Measurements from ENCODE around the gene SRCAP.
"Not testable (repeated sequence)": the region's sequence is repeated elsewhere in the genome, so short reads cannot be mapped to it uniquely, and the experiment has no call there.

The SRCAP gene

DNA sequence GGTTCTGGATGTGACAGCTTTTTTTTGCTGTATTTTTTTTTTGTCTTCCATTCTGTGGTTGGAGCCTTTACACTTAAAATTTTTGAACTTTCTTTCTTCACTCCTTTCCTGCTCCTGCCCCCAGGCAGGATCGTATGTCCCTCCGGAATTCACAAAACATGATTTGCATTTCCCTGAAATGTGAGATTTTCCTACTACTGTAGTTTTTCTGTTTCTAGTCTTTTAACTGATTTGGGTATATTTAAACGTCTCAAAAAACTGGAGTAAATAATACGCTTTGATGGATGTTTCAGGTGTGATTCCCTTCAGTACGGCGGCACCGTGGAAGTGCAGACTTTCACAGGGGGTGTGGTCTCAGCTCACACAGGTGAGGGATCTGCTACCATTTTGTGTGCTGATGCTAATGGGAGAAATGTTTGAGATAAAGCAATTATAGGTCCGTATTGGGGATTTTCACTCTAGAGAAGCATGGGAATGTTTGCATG lies 686 bp downstream of the SRCAP start:
- DNase-seq: no peak

DNA sequence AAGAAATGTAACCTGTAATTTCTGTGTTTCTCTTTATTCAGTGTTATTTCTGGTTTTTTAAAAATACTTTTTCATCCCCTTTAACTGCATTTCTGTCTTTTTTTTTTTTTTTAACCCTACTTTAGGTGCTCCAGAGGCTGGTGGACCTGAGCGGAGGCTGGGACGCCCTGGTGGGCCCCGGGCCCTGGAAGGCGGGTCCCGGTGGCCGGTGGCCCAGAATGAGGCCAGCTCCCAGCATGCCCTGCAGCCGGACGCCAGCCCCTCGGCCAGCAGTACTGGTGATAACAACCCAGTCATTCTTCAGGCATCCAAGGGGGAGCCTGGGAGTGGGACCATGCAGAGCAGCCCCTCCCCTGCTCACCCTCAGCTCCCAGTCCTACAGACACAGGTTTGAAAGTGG lies 1.5 kb downstream of the SRCAP start:
- no peak for DNase-seq

DNA sequence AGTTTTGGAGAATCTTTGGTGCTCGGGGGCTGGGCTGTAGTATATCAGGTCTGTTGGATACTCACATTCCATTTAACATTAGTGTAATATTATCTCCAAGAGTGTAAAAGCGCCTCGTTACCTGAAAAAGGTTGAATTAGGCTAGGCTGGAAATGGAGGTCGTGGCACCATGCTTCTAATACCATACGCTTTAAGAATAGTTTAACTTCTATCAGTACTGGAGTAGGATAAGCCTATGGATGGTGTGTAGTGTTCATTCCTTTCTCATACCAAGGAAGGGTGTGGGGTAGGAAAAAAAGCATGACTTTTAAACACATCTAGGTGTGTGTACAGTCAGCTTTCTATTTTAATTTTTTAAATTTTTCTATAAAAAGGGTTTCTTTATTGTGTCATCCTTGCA lies 2.0 kb downstream of the SRCAP start:
- no peak for DNase-seq

DNA sequence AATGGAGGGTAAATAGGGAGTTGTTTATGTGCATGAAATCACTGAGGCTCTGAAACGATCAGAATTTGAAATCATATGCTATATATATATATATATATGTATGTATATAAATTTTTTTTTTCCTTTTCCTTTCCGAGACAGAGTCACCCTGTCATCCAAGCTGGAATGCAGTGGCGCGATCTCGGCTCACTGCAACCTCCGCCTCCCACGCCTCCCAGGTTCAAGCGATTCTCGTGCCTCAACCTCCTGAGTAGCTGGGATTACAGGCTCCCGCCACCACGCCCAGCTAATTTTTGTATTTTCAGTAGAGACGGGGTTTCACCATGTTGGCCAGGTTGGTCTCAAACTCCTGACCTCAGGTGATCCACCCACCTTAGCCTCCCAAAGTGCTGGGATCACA lies 4.1 kb downstream of the SRCAP start:
- not testable (repeated sequence) for DNase-seq

DNA sequence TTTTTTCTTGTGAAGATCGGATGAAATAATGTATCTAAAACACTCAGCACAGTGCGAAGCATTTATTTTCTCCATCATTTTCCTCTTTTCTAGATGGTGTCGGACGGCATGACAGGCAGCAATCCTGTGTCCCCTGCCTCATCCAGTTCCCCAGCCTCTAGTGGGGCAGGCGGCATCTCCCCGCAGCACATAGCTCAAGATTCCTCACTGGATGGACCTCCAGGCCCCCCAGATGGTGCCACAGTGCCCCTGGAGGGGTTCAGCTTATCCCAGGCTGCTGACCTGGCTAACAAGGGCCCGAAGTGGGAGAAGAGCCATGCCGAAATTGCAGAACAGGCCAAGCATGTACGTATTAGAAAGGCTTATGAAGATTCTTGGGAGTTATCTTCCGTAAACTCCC lies 5.0 kb downstream of the SRCAP start:
- no peak for DNase-seq

DNA sequence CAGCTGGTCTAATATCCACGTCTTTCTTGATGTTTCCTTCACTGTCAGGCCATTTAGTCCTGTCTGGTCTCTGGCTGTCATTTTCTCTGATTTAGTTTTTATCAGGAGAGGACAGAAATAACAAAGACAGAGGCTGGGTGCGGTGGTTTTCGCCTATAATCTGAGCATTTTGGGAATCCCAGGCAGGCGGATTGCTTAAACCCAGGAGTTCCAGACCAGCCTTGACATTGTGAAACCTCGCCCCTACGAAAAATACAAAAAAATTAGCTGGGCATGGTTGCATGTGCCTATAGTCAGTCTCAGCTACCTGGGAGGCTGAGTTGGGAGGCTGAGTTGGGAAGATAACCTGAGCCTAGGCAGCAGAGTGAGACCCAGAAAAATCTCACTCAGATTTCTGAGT lies 7.1 kb downstream of the SRCAP start:
- no peak for DNase-seq

DNA sequence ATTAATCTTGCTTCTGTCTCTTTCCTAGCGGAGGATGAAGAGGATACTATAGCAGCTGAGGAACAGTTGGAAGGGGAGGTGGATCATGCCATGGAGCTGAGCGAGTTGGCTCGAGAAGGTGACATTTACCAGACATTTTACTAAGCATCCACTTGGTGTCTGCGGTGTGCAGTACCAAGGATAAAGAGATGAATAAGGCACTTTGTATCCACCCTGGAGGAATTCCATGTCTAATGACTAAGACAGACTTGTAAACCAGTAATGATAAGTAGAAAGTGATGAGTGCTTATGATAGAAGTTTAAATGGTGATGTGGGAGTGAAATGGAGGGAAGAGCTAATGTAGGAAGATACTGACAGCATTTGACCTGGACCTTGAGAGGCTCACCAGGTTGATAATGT lies 12.0 kb downstream of the SRCAP start:
- no peak for DNase-seq

DNA sequence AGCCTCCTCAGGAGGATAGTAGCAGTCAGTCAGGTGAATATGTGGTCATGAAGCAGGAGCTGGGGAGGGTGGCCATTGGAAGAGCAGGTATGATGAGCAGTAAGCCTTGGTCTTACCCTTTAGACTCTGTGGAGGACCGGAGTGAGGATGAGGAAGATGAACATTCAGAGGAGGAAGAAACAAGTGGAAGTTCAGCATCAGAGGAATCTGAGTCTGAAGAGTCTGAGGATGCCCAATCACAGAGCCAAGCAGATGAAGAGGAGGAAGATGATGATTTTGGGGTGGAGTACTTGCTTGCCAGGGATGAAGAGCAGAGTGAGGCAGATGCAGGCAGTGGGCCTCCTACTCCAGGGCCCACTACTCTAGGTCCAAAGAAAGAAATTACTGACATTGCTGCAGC lies 12.7 kb downstream of the SRCAP start:
- DNase-seq: no peak

DNA sequence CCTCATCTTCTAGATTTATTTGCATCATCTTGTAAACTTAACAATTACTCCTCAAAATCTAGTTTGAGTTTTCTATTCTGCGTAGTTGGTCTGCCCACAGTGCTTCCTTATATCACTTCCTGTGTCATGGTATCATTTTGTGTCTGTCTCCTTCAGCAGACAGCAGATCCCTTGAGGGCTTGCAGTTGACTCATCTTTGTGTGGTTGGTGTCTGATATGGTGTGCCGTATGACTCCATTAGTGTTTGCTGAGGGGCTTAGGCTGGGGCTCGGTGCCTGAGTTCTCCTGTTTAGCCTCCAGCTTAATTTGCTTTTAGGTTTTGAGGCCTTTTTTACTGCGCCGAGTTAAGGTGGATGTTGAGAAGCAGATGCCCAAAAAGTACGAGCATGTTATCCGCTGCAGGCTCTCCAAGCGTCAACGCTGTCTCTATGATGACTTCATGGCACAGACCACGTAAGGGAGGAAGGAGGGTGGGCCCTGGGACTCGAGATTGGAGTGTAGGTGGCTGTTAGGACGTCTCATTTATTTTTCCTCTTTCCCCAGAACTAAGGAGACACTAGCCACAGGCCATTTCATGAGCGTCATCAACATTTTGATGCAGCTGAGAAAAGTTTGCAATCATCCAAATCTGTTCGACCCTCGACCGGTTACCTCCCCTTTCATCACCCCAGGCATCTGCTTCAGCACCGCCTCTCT lies 16.9 kb downstream of the SRCAP start:
- DNase-seq: peak in 1 of 2 experiments; percentile 46

DNA sequence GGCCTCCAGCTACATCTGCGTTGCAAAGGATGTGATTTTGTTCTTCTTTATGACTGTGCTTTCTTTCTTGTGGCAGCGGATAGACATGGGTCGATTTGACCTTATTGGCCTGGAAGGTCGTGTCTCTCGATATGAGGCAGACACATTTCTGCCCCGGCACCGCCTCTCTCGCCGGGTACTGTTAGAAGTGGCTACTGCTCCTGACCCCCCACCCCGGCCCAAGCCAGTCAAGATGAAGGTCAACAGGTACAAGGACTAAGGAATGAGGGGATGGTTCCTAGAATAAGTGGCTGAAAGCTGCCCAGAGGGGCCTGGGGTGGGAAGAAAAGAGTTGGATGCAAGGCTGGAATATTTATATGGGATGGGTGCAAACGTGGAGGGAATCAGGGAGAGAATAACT lies 21.1 kb downstream of the SRCAP start:
- DNase-seq: no peak

DNA sequence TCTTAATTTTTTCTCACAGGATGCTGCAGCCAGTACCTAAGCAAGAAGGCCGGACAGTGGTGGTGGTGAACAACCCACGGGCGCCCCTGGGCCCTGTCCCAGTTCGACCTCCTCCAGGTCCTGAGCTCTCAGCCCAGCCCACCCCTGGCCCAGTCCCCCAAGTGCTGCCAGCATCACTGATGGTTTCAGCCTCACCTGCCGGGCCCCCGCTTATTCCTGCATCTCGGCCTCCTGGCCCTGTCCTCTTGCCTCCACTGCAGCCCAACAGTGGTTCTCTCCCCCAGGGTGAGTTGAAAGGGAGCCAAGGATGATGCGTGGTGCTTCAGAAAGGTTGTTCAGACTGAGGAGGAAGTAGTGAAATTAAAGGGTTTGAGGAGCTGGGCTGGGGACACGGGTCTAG lies 21.7 kb downstream of the SRCAP start:
- DNase-seq: no peak

DNA sequence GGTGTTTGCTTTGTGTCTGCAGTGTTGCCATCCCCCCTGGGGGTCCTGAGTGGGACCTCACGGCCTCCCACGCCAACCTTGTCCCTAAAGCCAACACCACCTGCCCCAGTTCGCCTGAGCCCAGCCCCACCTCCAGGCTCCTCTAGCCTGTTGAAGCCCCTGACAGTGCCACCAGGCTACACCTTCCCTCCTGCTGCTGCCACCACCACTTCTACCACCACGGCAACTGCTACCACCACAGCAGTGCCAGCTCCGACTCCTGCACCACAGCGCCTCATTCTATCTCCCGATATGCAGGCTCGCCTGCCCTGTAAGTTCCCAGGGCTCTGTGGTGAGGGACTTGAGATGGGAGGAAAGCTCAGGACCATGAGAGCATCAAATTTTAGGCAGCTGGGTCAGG lies 22.2 kb downstream of the SRCAP start:
- DNase-seq: no peak

DNA sequence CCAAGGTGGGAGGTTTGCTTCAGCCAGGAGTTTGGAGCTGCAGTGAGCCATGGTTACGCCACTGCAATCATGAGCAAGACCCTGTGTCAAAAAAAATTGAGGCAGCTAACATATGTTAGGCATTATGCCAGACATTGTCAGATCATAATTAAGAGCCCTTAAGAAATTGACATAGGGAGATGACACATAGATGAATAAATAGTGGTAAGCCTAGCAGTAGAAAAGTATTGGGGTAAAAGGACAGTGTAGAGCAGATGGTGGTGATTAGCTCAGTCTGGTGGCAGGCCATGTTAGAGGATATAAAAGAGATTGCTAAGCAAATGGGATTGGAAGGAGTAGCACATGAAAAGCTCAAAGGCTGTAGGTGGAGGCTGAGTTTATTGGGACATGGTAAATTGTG lies 22.6 kb downstream of the SRCAP start:
- no peak for DNase-seq

DNA sequence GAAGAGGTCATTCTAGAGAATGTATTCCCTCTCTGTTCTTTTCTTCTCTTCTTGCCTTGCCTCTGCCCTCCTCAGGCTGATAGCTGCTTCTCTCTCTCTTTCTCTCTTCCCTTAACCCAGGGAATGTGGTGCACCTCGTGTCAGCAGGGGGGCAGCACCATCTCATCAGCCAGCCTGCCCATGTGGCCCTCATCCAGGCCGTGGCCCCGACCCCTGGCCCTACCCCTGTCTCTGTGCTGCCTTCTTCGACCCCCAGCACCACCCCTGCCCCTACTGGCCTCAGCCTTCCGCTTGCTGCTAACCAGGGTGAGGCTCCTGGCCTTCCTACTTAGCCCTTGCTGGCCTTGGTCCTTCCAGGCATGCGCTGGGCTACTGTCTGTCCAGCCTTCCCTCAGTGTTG lies 23.5 kb downstream of the SRCAP start:
- DNase-seq: no peak

DNA sequence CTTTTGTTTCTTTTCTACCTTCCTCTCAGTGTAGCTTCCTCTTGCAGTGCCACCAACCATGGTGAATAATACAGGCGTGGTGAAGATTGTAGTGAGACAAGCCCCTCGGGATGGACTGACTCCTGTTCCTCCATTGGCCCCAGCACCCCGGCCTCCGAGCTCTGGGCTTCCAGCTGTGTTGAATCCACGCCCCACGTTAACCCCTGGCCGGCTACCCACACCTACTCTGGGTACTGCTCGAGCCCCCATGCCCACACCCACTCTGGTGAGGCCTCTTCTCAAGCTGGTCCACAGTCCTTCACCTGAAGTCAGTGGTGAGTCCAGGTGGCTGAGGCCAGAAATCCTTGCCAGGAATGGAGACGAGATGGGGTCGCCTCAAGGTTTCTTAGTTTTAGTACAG lies 23.9 kb downstream of the SRCAP start:
- DNase-seq: no peak

DNA sequence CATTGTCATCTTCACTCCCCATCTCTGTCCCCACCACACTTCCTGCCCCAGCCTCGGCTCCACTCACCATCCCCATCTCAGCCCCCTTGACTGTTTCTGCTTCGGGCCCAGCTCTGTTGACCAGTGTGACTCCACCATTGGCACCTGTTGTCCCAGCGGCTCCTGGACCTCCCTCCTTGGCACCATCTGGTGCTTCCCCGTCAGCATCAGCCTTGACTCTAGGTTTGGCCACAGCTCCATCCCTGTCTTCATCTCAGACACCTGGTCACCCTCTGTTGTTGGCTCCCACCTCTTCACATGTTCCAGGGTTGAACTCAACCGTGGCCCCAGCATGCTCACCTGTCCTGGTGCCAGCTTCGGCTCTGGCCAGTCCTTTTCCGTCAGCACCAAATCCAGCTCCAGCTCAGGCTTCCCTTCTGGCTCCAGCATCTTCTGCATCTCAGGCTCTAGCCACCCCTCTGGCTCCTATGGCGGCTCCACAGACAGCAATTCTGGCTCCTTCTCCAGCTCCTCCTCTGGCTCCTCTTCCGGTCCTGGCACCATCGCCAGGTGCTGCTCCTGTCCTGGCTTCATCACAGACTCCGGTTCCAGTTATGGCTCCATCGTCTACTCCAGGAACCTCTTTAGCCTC lies 24.9 kb downstream of the SRCAP start:
- DNase-seq: no peak

DNA sequence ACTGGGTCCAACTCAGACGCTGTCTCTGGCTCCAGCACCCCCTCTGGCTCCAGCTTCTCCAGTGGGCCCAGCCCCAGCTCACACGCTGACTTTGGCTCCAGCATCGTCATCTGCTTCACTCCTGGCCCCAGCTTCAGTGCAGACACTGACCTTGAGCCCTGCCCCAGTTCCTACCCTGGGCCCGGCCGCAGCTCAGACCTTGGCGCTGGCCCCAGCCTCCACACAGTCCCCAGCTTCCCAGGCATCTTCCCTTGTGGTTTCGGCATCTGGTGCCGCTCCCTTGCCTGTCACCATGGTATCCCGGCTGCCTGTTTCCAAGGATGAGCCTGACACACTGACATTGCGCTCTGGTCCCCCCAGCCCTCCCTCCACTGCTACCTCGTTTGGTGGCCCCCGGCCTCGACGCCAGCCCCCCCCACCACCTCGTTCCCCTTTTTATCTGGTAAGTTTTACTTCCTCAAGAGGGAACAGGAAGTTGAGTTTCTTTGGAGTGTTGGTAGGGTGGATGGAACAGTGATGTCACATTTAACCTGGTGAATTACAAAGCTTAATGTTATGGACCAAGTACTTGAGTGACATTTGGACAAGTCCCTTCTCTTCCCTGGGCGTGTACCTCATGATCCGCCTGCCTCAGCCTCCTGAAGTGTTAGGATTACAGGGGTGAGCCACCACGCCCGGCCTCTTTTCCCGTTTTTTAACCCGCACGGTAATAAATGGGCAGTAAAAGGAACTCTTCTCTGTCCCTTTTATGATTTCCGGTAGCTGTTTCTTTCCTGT lies 25.9 kb downstream of the SRCAP start:
- DNase-seq: no peak

DNA sequence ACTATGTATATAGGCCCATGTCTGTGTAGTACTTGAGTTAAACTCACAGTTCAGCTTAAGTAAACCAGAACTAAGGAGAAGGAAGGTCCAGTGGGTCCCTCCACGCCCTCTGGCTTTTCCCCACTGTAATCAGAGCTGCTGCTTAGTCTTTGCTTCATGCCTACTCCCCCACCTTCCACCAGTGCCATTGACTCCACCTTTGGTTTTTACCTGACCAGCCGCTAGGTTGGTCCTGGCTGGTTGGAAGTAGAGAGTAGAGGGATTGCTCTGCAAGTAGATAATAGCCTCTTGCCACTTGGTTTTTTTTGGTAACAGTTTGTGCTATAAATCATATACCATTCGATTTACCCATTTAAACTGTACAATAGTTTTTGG lies 26.4 kb downstream of the SRCAP start:
- no peak for DNase-seq

DNA sequence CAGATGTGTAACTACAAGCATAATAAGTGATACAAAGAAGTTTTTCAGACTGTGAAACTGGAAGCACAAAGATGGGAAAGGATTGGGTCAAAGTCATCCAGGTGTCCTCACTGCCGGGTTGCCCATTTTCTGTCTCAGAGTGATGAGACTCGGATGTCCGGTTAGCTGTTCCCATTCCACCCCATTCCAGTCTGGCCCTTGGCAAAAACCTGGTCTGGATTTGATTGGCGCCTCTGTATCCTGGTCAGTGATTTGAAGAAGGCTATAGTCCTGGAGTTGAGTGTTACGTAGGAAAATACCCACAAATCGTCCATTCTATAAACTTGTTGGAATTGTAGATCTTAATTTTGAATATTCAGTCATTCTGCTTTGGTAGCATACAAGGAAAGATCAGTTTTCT lies 29.4 kb downstream of the SRCAP start:
- DNase-seq: no peak

DNA sequence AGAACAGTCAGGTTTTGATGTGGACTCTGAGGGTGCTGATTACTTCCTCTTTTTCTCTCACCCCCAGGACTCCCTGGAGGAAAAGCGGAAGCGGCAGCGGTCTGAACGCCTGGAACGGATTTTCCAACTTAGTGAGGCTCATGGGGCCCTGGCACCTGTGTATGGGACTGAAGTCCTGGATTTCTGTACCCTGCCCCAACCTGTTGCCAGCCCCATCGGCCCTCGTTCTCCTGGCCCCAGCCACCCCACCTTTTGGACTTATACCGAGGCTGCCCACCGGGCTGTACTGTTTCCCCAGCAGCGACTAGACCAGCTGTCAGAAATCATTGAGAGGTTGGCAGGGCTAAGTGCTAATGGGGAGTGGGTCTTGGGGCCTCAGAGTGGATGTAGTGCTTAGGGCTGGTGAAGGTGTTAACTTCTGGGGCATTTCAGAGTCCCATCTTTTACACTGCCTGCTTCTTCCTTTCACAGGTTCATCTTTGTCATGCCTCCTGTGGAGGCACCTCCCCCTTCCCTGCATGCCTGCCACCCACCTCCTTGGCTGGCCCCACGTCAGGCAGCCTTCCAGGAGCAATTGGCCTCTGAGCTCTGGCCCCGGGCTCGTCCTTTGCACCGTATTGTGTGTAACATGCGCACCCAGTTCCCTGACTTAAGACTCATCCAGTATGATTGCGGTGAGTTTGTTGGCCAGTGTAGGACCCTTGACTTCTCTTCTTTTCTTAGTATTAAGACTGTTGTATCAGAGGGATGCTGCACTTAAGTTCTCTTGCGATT lies 30.1 kb downstream of the SRCAP start:
- DNase-seq: no peak

DNA sequence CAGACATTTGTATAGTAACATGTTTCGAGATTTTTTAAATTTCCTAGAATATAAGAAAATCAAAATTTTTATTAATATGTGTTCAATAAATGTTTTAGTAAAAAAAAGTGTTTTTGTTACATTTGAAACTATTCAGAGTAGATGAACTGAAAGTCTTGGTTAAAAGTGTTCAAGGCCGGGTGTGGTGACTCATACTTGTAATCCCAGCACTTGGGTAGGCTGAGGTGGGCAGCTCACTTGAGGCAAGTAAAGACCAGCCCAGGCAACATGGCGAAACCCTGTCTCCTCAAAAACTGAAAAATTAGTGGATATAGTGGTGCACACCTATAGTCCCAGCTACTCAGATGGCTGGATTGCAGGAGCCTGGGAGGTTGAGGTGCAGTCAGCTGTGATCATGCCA lies 32.4 kb downstream of the SRCAP start:
- no peak for DNase-seq

DNA sequence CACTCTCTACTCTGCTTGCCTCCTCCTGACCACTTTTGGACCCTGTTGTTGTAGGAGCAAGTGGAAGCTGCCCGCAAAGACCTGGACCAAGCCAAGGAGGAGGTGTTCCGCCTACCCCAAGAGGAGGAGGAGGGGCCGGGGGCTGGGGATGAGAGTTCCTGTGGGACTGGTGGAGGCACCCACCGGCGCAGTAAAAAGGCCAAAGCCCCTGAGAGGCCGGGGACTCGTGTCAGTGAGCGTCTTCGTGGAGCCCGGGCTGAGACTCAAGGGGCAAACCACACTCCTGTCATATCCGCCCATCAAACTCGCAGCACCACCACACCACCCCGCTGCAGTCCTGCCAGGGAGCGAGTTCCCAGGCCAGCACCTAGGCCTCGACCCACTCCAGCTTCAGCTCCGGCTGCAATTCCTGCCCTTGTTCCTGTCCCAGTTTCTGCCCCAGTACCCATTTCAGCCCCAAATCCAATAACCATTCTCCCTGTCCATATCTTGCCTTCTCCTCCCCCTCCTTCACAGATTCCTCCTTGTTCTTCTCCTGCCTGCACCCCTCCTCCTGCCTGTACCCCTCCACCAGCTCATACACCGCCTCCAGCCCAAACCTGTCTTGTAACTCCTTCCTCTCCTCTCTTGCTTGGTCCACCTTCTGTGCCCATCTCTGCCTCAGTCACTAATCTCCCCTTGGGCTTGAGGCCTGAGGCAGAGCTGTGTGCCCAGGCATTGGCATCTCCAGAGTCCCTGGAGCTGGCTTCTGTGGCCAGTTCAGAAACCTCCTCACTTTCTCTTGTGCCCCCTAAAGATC lies 38.2 kb downstream of the SRCAP start:
- no peak for DNase-seq
